ENCODE results near the gene MMEL1.

Gene MMEL1

GRCh38 chr1:2604844-2605508 lies 27.8 kb downstream of the MMEL1 start:
- DNase-seq (ENCODE audit: low spot score), result no peak

DNA sequence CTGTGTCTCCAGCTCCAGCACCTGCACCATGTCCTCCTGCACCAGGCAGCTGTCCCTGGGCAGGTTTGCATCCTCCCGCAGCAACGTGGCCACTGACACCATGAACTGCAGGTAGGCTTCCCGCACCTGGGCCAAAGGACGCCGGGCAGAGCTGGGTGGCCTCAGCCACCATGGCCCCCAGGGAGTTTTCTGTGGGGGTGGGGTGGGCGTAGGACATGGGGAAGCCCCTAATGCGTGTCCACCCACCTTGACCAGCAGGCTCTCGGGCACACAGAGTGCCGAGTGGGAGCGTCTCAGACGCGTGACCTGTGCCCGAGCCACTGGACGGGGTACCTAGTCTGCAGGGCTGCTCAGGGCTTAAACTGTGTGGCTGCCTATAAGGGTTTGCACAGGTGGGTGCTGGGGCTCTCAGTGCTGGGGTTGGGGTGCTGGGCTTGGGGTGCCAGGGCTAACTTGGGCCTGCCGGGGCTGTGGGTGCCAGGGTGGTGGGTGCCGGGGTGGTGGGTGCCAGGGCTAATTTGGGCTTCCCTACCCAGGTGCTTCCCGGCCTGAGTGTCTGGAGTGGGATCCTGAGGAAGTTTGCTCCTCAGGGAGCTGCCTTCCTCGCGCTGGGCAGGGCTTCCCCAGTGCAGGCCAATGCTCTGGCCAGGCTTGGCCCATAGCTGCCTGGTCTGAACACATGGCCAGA lies 28.5 kb downstream of the MMEL1 start:
- no peak for DNase-seq (ENCODE audit: low spot score)

DNA sequence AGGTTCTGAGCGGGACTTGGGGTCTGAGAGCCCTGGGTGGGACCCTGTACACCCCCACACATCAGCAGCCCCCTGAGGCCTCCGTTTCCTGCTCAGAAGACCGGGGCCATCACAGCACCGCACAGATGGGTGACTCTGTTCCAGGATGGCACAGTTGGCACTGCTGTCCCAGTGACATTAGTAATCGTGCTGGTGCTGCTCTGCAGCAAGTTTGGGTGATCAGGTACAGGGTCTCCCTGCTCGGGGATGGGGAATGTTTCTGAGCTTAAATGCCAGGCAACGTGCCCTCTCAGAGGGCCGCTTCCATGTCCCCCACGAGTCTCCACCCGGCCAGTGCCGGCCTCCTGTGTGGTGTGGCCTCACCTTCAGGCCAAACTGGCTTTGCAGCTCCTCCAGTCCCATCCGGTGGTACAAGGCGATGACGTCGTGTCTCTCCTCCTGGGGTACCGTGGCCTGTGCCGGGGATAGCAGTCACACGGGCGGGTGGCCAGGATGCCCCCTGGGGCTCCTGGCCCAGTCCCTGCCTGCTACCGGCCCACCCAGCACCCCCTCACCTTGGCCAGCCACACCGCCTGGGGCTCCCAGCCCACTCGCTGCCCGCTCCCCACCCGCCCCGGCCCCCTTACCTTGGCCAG lies 29.2 kb downstream of the MMEL1 start:
- DNase-seq (ENCODE audit: low spot score), result no peak

DNA sequence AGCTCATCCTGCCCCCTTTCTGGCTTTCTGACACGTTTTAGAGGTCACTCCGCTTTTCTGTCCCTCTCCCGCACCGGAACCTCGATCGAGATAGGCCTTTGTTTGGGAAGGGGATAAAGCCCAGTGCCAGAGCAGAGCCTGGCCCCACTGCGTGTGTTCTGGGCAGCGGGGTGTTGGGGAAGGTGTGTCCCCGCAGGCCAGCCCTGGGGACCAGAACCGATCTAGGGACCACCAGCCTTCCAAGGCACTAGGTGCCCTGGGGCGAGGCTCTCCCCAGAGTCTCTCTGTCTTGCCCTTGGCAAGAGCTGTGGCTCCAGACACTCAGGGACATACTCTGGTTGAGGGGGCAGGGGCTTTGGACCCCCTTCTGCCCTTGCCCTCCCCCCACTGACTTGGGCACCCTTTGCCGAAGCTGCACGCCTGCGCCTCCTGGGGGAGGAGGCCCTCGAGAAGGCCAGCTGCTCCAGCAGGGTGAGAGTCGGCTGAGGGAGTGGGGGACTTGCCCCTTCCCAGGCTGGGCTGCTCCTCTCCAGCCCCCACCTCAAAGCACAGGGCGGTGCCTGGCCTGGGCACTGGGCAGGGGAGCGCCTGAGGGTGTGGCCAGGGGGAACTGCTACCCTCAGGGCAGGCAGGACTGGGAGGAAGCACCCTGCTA lies 29.8 kb downstream of the MMEL1 start:
- DNase-seq (ENCODE audit: low spot score), result no peak

DNA sequence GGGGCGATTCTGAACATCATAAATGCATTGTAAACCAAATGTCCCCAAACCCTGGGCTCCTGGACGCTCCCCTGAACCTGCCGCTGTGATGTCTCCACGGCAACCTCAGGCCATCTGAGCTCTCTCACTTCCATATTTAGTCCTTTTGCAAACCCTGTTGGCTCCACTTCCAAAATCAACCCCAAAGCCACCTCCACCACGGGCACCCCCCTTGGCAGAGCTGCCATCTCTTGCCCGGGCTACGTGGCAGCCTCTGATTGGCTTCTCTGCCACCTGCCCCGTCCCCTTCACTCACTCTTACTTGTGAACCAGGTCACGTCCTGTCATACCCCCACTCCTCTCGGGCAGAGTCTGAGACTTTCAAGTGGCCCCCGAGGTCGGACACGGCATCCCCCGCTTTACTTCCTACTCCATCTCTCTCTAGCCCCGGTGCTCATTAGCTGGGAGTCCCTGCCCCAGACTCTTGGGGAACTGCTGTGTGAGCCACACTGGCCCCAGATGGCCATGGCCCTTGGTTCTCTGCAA lies 30.4 kb downstream of the MMEL1 start:
- DNase-seq (ENCODE audit: low spot score), result no peak

DNA sequence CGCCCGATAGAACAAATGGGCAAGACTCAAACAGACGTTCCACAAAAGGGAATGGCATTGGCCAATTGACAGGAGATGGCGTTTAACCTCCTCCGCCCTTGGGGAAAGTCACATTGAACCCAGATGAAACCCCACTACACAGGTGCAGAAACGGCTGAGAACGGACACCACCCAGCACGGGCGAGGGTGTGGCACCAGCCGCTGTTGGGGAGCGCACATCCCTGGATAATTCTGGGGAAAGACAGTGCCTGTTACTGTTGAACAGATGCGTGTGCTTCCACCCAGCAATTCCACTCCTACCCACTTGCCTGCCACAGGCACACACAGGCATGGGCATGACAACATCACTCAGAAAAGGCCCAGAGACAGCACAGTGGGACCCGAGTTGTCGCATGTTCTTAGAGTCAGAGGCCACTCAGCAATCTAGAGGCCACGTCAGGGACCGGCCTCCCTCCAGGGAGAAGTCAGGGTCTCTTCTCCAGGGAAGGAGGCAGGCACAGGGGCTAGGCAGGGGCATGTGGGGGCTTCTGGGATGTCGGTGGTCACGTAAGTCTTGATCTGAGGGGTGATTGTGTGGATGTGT lies 31.0 kb downstream of the MMEL1 start:
- no peak for DNase-seq (ENCODE audit: low spot score)

DNA sequence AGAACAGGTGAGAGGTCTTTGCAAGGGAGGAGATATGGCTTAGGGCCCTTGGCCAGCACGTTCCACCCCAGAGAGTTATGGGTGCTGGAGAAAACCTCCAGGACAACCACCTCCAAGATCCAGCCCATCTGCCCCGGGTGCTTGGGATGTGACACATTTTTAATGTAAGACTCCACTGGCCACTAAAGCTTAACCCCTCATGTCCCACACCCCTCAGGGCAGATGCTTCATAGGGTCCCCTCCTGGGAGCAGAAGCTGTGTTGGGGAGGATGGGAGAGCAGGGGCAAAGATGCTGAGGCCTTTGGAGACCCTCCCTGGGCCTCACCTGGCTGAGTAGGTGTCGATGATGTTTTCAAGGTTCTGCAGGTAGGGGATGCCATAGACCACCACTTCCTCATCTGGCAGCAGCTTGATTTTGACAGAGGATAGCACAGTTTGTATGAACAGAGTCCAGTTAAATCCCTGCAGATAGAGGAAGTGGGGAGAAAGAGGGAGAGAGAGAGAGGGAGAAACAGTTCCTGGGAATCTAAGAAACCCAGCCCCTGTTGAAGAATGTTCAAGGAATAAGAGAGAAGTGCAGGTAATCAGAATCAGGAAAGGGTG lies 34.4 kb downstream of the MMEL1 start:
- no peak for DNase-seq (ENCODE audit: low spot score)

DNA sequence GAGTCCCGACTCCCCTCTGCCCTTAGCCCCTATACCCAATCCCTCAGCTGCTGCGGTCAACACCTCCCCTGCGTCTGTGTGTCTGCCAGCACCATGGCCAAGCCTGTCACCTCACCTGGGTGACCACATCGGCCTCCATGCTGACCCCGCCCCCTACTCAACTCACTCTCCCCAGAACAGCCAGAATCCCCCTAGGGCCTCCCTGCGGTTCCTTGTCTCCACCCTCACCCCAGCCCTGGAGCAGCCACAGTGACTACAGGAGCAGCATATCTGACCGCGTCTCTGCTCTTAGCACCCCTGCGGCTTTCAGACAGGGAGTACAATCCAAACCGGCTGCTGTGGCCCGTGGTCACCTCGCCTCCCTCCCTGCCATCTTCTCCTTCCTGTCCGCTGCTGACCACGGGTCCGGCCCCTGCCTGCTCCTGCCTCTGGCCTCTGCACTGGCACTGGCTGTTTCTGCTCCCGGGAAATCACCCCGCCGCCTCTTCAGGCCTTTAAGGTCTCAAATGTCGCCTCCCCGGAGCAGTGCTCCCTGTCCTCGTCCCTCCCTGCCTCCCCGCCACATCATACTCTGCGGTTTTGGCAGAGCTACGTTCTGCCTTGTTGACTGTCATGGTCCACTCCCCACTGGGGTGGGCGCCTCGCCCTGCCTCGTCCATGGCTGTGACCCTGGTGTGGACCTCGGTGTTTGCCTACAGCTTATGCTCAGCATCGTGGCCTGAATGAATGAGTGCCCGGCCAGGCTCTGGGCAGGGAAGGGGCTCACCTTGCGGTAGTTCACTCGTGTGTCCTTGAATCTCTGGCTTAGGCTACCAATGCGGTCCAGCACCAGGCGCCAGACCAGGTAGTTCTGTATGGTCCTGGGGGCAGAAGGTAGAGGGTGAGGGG lies 35.1 kb downstream of the MMEL1 start:
- DNase-seq (ENCODE audit: low spot score), result no peak

GRCh38 chr1:2596530-2597333 lies 36.1 kb downstream of the MMEL1 start:
- DNase-seq (ENCODE audit: low spot score), result no peak

- no peak for DNase-seq (ENCODE audit: low spot score)
Measured at GRCh38 chr1:2595812-2596529, 36.8 kb downstream of the MMEL1 start.

DNA sequence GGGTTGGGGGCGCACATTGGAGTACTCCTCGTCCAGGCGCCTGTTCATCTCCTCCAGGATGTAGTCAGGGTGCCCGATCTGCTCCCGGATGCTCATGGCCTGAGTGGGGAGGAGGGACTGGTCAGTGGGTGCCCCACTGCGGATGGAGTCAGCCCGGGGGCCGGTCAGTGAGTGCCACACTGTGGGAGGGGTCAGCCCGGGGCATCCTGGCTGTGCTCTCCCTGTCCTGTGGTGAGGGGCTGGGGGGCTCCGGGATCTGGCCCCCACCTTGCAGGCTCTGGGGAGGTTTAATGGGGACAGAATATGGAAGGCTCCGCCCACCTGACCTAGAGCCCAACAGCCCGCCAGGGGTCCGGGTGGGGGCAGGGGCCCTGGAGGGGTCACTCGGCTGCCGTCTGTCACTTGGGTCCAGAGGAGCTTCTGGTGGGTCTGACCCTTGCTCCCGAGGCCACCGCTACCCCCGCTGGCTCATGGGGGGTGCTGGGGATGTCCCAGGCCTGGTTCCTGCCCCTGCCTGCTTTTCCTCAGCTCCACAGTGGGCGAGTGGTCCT lies 37.5 kb downstream of the MMEL1 start:
- no peak for DNase-seq (ENCODE audit: low spot score)

DNA sequence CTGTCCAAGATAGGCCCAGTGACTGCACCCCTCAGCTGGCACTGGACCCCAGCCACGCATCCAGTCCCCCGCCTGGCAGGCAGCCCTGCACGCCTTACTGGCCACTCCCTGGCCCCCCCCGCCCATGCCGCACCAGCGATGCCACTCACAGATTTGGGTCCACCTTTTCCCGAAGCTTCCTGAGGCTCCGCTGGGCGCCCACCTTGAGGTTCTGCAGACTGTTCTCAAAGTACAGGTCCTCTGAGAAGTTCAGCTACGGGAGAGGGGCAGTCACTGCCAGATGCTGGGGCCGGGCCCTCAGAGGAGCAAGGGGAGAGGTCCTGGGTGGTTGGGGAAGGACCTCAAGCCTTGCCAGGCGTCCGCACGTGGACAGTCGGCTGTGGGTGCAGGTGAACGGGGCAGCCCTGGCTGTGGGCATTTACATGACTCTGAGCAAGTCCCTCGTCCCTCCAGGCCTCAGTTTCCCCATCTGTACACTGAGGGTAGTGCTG lies 38.1 kb downstream of the MMEL1 start:
- no peak for DNase-seq (ENCODE audit: low spot score)

- no peak for DNase-seq (ENCODE audit: low spot score)
Measured at GRCh38 chr1:2594001-2594640, 38.7 kb downstream of the MMEL1 start.

- DNase-seq (ENCODE audit: low spot score), result no peak
Measured at GRCh38 chr1:2593251-2593878, 39.5 kb downstream of the MMEL1 start.

DNA sequence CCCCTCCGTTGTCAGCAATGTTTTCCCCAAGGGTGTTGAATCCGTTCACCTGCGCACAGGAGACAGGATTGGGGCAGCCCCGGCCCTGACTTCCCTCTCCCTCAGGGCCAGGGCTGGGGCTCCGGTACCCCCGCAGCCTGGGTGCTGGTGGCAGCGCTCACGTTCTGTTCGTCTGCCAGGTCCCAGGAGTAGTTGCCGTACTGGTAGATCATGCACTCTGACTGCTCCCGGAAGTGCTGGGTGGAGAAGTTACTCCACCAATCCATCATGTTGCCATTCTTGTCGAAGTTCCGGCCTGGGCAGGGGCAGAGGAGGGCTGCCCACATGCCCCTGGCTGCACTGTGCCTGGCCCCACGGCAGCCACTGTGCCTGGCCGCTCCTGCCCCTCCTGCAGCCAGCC lies 40.1 kb downstream of the MMEL1 start:
- no peak for DNase-seq (ENCODE audit: low spot score)

DNA sequence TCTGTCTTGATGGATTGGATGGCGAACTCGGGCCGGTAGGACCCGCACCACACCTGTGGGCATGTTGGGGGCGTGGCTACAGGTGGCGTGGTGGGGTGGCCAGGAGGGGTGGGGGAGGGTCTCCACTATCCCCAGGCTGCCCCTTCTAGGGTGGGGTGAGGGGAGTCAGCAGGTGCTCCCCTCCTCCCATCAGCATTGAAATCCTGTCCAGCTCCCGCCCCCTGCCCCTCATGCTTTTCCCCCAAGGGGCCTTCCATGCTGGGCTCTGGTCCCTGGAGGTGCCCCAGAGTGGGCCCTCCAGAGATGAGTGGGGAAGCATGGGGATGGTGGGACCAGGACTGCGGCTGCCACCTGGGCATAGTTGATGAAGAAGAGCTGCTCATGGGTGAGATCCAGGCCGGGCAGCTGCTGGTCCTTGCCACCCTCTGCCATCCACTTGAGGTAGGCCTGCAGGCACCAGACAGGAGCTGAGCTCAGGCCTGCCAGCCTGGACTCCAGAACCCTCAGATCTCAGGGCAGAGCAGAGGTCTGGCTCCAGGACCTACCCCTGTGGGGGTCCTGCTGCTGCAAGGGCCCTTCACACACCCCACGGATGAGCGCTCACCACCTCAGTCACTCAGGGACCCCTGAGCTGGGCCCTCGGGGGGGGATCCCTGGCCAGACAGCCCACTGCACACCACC lies 41.1 kb downstream of the MMEL1 start:
- DNase-seq (ENCODE audit: low spot score), result no peak

GRCh38 chr1:2591233-2591580 lies 41.6 kb downstream of the MMEL1 start:
- no peak for DNase-seq (ENCODE audit: low spot score)
